ENCODE measurements around the gene ADISSP. TPM values are rescaled to one million over a fixed set of nuclear protein-coding genes. Genes with fewer than 3 reads are reported as not detected.
A peak's percentile ranks its signal among the peaks of the same experiment; 100 is the strongest.

Gene ADISSP
- polyA plus RNA-seq, 6 donors from 2014 or later, result 17.3 to 24.9 (median 20.8) TPM

- DNase-seq (no peak), ATAC-seq (ENCODE audit: low read depth in 2 of 2) (no peak)
- H3K36me3 Mint-ChIP-seq, result no peaks in the 10 kb centered on the region
- no peak within 1 kb of the TSS for H3K27ac Mint-ChIP-seq
- H3K4me1 Mint-ChIP-seq, result no peaks in the 10 kb centered on the region
- peaks cover 0 to 2% (median 0%) of the 10 kb centered on the region in 7 donors for H3K9me3 Mint-ChIP-seq
- peaks cover 37 to 66% (median 59%) of the 10 kb centered on the region in 3 donors for H3K27me3 Mint-ChIP-seq
- peak within 1 kb of the TSS in 4 of 8 donors; percentile 10 to 61 (median 25) for H3K4me3 Mint-ChIP-seq
These were observed 35.0 kb downstream of the ADISSP start, which contains the start of gene HSPA12B for GRCh38 chr20:3732327-3733118. HSPA12B (plus strand) TSS chr20:3732685; CDS start chr20:3738675, 5,990 bp downstream.

GRCh38 chr20:3731944-3732326 lies 35.6 kb downstream of the ADISSP start:
- Mint-ChIP-seq H3K27me3 (peaks cover 38 to 72% (median 60%) of the 10 kb centered on the region in 3 donors), H3K4me3 (peak overlapping the region in 3 of 8 donors; percentile 10 to 61 (median 30))
- no peak for DNase-seq

GRCh38 chr20:3730803-3731672 lies 36.5 kb downstream of the ADISSP start:
- H3K27ac Mint-ChIP-seq, result peak overlapping the region in 1 of 6 donors; percentile 8

More at GRCh38 chr20:3731944-3732326, 35.6 kb downstream of the ADISSP start:
- no peak for ATAC-seq (ENCODE audit: low read depth in 2 of 2)
- Mint-ChIP-seq H3K36me3 (no peaks in the 10 kb centered on the region), H3K27ac (no peak overlapping the region), H3K4me1 (no peaks in the 10 kb centered on the region), H3K9me3 (peaks cover 0 to 2% (median 0%) of the 10 kb centered on the region in 7 donors)

GRCh38 chr20:3729811-3730540 lies 37.6 kb downstream of the ADISSP start:
- Mint-ChIP-seq H3K9me3 (peaks cover 0 to 2% (median 0%) of the 10 kb centered on the region in 7 donors), H3K27me3 (peaks cover 34 to 73% (median 67%) of the 10 kb centered on the region in 3 donors), H3K36me3 (no peaks in the 10 kb centered on the region), H3K27ac (no peak overlapping the region), H3K4me3 (peak overlapping the region in 3 of 8 donors; percentile 37 to 68 (median 47)), H3K4me1 (no peaks in the 10 kb centered on the region)
- no peak for ATAC-seq (ENCODE audit: low read depth in 2 of 2)
- DNase-seq, result no peak

More at GRCh38 chr20:3730803-3731672, 36.5 kb downstream of the ADISSP start:
- ATAC-seq (ENCODE audit: low read depth in 2 of 2) (no peak), DNase-seq (no peak)
- H3K4me3 Mint-ChIP-seq, result peak overlapping the region in 4 of 8 donors; percentile 15 to 42 (median 25)
- no peaks in the 10 kb centered on the region for H3K36me3 Mint-ChIP-seq
- peaks cover 0 to 2% (median 0%) of the 10 kb centered on the region in 7 donors for H3K9me3 Mint-ChIP-seq
- no peaks in the 10 kb centered on the region for H3K4me1 Mint-ChIP-seq
- H3K27me3 Mint-ChIP-seq, result peaks cover 39 to 74% (median 64%) of the 10 kb centered on the region in 3 donors

- no peak overlapping the region for H3K4me3 Mint-ChIP-seq
- H3K27me3 Mint-ChIP-seq, result peaks cover 31 to 74% (median 67%) of the 10 kb centered on the region in 3 donors
These were observed 38.2 kb downstream of the ADISSP start for GRCh38 chr20:3729378-3729777.

GRCh38 chr20:3728876-3729275 lies 38.7 kb downstream of the ADISSP start:
- ATAC-seq (ENCODE audit: low read depth in 2 of 2), result no peak
- Mint-ChIP-seq H3K9me3 (peaks cover 0 to 2% (median 0%) of the 10 kb centered on the region in 7 donors), H3K36me3 (no peaks in the 10 kb centered on the region), H3K4me3 (no peak overlapping the region), H3K27me3 (peaks cover 31 to 76% (median 66%) of the 10 kb centered on the region in 3 donors), H3K27ac (no peak overlapping the region), H3K4me1 (no peaks in the 10 kb centered on the region)
- no peak for DNase-seq

More at GRCh38 chr20:3729378-3729777, 38.2 kb downstream of the ADISSP start:
- no peak for DNase-seq
- Mint-ChIP-seq H3K9me3 (peaks cover 0 to 2% (median 0%) of the 10 kb centered on the region in 7 donors), H3K4me1 (no peaks in the 10 kb centered on the region), H3K27ac (no peak overlapping the region), H3K36me3 (no peaks in the 10 kb centered on the region)
- no peak for ATAC-seq (ENCODE audit: low read depth in 2 of 2)

GRCh38 chr20:3728354-3728753 lies 39.2 kb downstream of the ADISSP start:
- ATAC-seq (ENCODE audit: low read depth in 2 of 2), result no peak
- no peak overlapping the region for H3K4me3 Mint-ChIP-seq
- H3K27ac Mint-ChIP-seq, result no peak overlapping the region
- H3K4me1 Mint-ChIP-seq, result no peaks in the 10 kb centered on the region
- peaks cover 28 to 70% (median 61%) of the 10 kb centered on the region in 3 donors for H3K27me3 Mint-ChIP-seq
- no peaks in the 10 kb centered on the region for H3K36me3 Mint-ChIP-seq
- DNase-seq, result no peak
- peaks cover 0 to 2% (median 0%) of the 10 kb centered on the region in 7 donors for H3K9me3 Mint-ChIP-seq

GRCh38 chr20:3727401-3728021 lies 40.0 kb downstream of the ADISSP start:
- Mint-ChIP-seq H3K4me3 (no peak overlapping the region), H3K9me3 (no peaks in the 10 kb centered on the region), H3K36me3 (no peaks in the 10 kb centered on the region), H3K27ac (no peak overlapping the region), H3K27me3 (peaks cover 25 to 64% (median 61%) of the 10 kb centered on the region in 3 donors), H3K4me1 (no peaks in the 10 kb centered on the region)
- no peak for DNase-seq
- no peak for ATAC-seq (ENCODE audit: low read depth in 2 of 2)

- no peak for DNase-seq
These were observed 43.2 kb downstream of the ADISSP start for GRCh38 chr20:3724356-3724755.

GRCh38 chr20:3723284-3723683 lies 44.3 kb downstream of the ADISSP start:
- H3K4me1 Mint-ChIP-seq, result peaks cover 0 to 9% (median 0%) of the 10 kb centered on the region in 3 donors

More at GRCh38 chr20:3724356-3724755, 43.2 kb downstream of the ADISSP start:
- Mint-ChIP-seq H3K36me3 (no peaks in the 10 kb centered on the region), H3K27ac (no peak overlapping the region), H3K4me1 (peaks cover 0 to 9% (median 0%) of the 10 kb centered on the region in 3 donors), H3K4me3 (no peak overlapping the region), H3K9me3 (peaks cover 0 to 2% (median 0%) of the 10 kb centered on the region in 7 donors), H3K27me3 (peaks cover 25 to 61% (median 48%) of the 10 kb centered on the region in 3 donors)
- no peak for ATAC-seq (ENCODE audit: low read depth in 2 of 2)

GRCh38 chr20:3721912-3722311 lies 45.6 kb downstream of the ADISSP start:
- no peaks in the 10 kb centered on the region for H3K36me3 Mint-ChIP-seq
- H3K4me1 Mint-ChIP-seq, result peaks cover 0 to 9% (median 0%) of the 10 kb centered on the region in 3 donors
- H3K4me3 Mint-ChIP-seq, result no peak overlapping the region
- no peak for ATAC-seq (ENCODE audit: low read depth in 2 of 2)
- peaks cover 10 to 51% (median 35%) of the 10 kb centered on the region in 3 donors for H3K27me3 Mint-ChIP-seq
- H3K27ac Mint-ChIP-seq, result no peak overlapping the region
- no peak for DNase-seq
- peaks cover 0 to 2% (median 0%) of the 10 kb centered on the region in 7 donors for H3K9me3 Mint-ChIP-seq

More at GRCh38 chr20:3723284-3723683, 44.3 kb downstream of the ADISSP start:
- no peak overlapping the region for H3K27ac Mint-ChIP-seq
- peaks cover 0 to 2% (median 0%) of the 10 kb centered on the region in 7 donors for H3K9me3 Mint-ChIP-seq
- DNase-seq, result no peak
- ATAC-seq (ENCODE audit: low read depth in 2 of 2), result no peak
- no peak overlapping the region for H3K4me3 Mint-ChIP-seq
- no peaks in the 10 kb centered on the region for H3K36me3 Mint-ChIP-seq
- peaks cover 22 to 55% (median 41%) of the 10 kb centered on the region in 3 donors for H3K27me3 Mint-ChIP-seq

GRCh38 chr20:3720626-3721025 lies 46.9 kb downstream of the ADISSP start:
- peak in 1 of 2 donors; percentile 32 for ATAC-seq (ENCODE audit: low read depth in 2 of 2)
- Mint-ChIP-seq H3K4me1 (peaks cover 0 to 9% (median 0%) of the 10 kb centered on the region in 3 donors), H3K4me3 (no peak overlapping the region), H3K27me3 (peaks cover 8 to 41% (median 28%) of the 10 kb centered on the region in 3 donors), H3K9me3 (peaks cover 0 to 2% (median 0%) of the 10 kb centered on the region in 7 donors), H3K27ac (no peak overlapping the region), H3K36me3 (no peaks in the 10 kb centered on the region)
- no peak for DNase-seq
